ENCODE data around the gene PCIF1.
"Not testable (repeated sequence)": the region's sequence is repeated elsewhere in the genome, so short reads cannot be mapped to it uniquely, and the experiment has no call there.

Gene PCIF1

GRCh38 chr20:45993197-45993951, 58.9 kb downstream of the PCIF1 start:
- TF ChIP-seq CTCF (IDR thresholded peaks at IDR 0.05; ENCODE audit: low read depth, low read length, missing control alignments) = no peak
- no peak for DNase-seq (ENCODE audit: low read depth)
- no peak overlapping the region for H3K4me3 ChIP-seq (ENCODE audit: low read depth, low read length)

- H3K4me3 ChIP-seq (ENCODE audit: low read depth, low read length) = no peak overlapping the region
- TF ChIP-seq CTCF (IDR thresholded peaks at IDR 0.05; ENCODE audit: low read depth, low read length, missing control alignments) = no peak
- DNase-seq (ENCODE audit: low read depth) = no peak
Measured at GRCh38 chr20:45994761-45995493, 60.4 kb downstream of the PCIF1 start.

- DNase-seq (ENCODE audit: low read depth); H3K4me3 ChIP-seq (ENCODE audit: low read depth, low read length): not testable (repeated sequence)
Measured at GRCh38 chr20:45995495-45996097, 61.1 kb downstream of the PCIF1 start.

- H3K4me3 ChIP-seq (ENCODE audit: low read depth, low read length) = no peak overlapping the region
- TF ChIP-seq CTCF (IDR thresholded peaks at IDR 0.05; ENCODE audit: low read depth, low read length, missing control alignments) = no peak
- no peak for DNase-seq (ENCODE audit: low read depth)
Measured at GRCh38 chr20:45997187-45997586, 62.7 kb downstream of the PCIF1 start.
